K562 (cell line): Measurements from ENCODE around the gene KIF17. TPM values are rescaled to one million over a fixed set of nuclear protein-coding genes. Genes with fewer than 3 reads are reported as not detected.
A peak's percentile ranks its signal among the peaks of the same experiment; 100 is the strongest.

Experiments
- ATAC-seq: fragments of 200-7000 bp; cut with Tn5 transposase; 3 replicates; pipeline ENCODE4 v1.9.1; 2020; ENCODE audit warnings: moderate library complexity
- BruUV-seq: library from RNA; stranded (reverse); fragments of 400-500 nt; replicated peaks from 2 replicates; lab custom pipeline; 2021; lab: Mats Ljungman, UMichigan
- CTCF ChIA-PET: fragments of 300-600 bp; formaldehyde crosslinking; extraction: SDS; loops from one replicate; lab custom pipeline; 2021; ENCODE audit warnings: low intra/inter-chr PET ratio; lab: Yijun Ruan, JAX
- POLR2A ChIA-PET: fragments of 300-600, 350-650 bp; sonication (Branson Sonifier 250); formaldehyde crosslinking; extraction: SDS; loops from one replicate; lab custom pipeline; 2021; ENCODE audit warnings: antibody characterized with exemption, inconsistent platforms; lab: Yijun Ruan, JAX
- DNase-seq, 4 experiments: peaks; one replicate each; pipeline versions ENCODE4 v3.0.0 to v3.0.0-alpha.2; 2011 to 2018; ENCODE audit warnings: low spot score in 3 of 4, mixed read lengths in 3 of 4; ENCODE audit errors: extremely low read depth in 1 of 4
- FAIRE-seq: peaks from 2 replicates; lab custom pipeline; 2011; peaks lifted over from hg19 to GRCh38; lab: Jason Lieb, UNC
- H2AFZ ChIP-seq: 2 replicates; pipeline ENCODE4 v1.6.0; 2011; ENCODE audit warnings: low read depth, low read length, control low read depth, inconsistent platforms
- H3K27ac ChIP-seq: fragments of 200-600 bp; 3 replicates; pipeline ENCODE4 v1.8.0; 2011; ENCODE audit warnings: low read depth, mild to moderate bottlenecking, control low read depth, inconsistent platforms, low read length, moderate library complexity, mixed read lengths; ENCODE audit errors: extremely low read depth
- H3K27me3 ChIP-seq, 2 experiments: fragments of 300-600 bp in 1 of 2; 2 replicates in 1 of 2; 3 replicates in 1 of 2; pipeline versions ENCODE4 v1.6.0 to v1.8.0; 2011; ENCODE audit warnings: inconsistent platforms in 2 of 2, low read length in 2 of 2, mild to moderate bottlenecking in 1 of 2, mixed read lengths in 1 of 2, moderate library complexity in 1 of 2; ENCODE audit not compliant: control insufficient read depth in 2 of 2, insufficient read depth in 2 of 2
- H3K36me3 ChIP-seq: fragments of 300-600 bp; 3 replicates; pipeline ENCODE4 v1.8.0; 2011; ENCODE audit warnings: mild to moderate bottlenecking, low read length, inconsistent platforms; ENCODE audit not compliant: control insufficient read depth, insufficient read depth
- H3K4me1 ChIP-seq, 2 experiments: fragments of 200-600 bp in 1 of 2; replicated peaks in 1 of 2; 2 replicates in 1 of 2; 3 replicates in 1 of 2; pipeline versions ENCODE4 v1.5.1 to v1.8.0; 2011; ENCODE audit warnings: inconsistent platforms in 2 of 2, low read length in 2 of 2, mild to moderate bottlenecking in 1 of 2, mixed read lengths in 1 of 2, moderate library complexity in 1 of 2; ENCODE audit not compliant: control insufficient read depth in 2 of 2, insufficient read depth in 2 of 2
- H3K4me2 ChIP-seq: 2 replicates; pipeline ENCODE4 v1.6.1; 2011; ENCODE audit warnings: low read length, control low read depth, inconsistent platforms, mixed read lengths; ENCODE audit not compliant: insufficient read depth
- H3K4me3 ChIP-seq: fragments of 200-600 bp; sonication (generic), shearing (Covaris generic); 2 replicates; pipeline ENCODE4 v1.5.1; 2016; ENCODE audit warnings: control low read depth, inconsistent platforms
- H3K79me2 ChIP-seq: fragments of 200-600 bp; 3 replicates; pipeline ENCODE4 v1.8.0; 2011; ENCODE audit warnings: low read length, inconsistent platforms; ENCODE audit not compliant: control insufficient read depth, insufficient read depth
- H3K9ac ChIP-seq, 2 experiments: 2 replicates each; pipeline versions ENCODE4 v1.6.0 to v1.6.1; 2011; ENCODE audit warnings: low read depth in 2 of 2, low read length in 2 of 2, control low read depth in 1 of 2, inconsistent platforms in 1 of 2, mild to moderate bottlenecking in 1 of 2, mixed read lengths in 1 of 2; ENCODE audit not compliant: insufficient read depth in 1 of 2
- H3K9me1 ChIP-seq: one replicate; pipeline ENCODE4 v1.6.0; 2011; ENCODE audit warnings: inconsistent platforms, mild to moderate bottlenecking, low read length, moderate library complexity; ENCODE audit not compliant: control insufficient read depth, insufficient read depth
- H3K9me3 ChIP-seq: replicated peaks from 2 replicates; pipeline ENCODE4 v1.5.1; 2011; ENCODE audit warnings: low read depth, low read length, inconsistent platforms; ENCODE audit not compliant: control insufficient read depth, insufficient read depth
- H4K20me1 ChIP-seq: replicated peaks from 2 replicates; pipeline ENCODE4 v1.6.1; 2011; ENCODE audit warnings: low read length, inconsistent platforms, mixed read lengths; ENCODE audit not compliant: control insufficient read depth, insufficient read depth
- ELF1 ChIP-seq: fragments of 200-800 bp; sonication (Bioruptor generic); IDR thresholded peaks from 2 replicates; pipeline ENCODE4 v1.6.1; 2016; ENCODE audit warnings: missing genetic modification characterization, missing compliant biosample characterization
- FOXP1 ChIP-seq: sonication (generic); formaldehyde crosslinking; IDR thresholded peaks from 2 replicates; pipeline ENCODE4 v1.8.0; 2022; ENCODE audit warnings: mild to moderate bottlenecking, missing genetic modification reagents
- PCBP2 ChIP-seq: fragments of 200-400 bp; formaldehyde crosslinking; IDR thresholded peaks from 2 replicates; pipeline ENCODE4 v1.6.1; 2018; ENCODE audit warnings: low read length, low read depth, mild to moderate bottlenecking, moderate library complexity; ENCODE audit not compliant: poor library complexity, severe bottlenecking
- POLR3A ChIP-seq: IDR thresholded peaks from 2 replicates; pipeline ENCODE4 v1.6.1; 2011; ENCODE audit warnings: borderline replicate concordance, mild to moderate bottlenecking, moderate library complexity; ENCODE audit not compliant: insufficient read length, insufficient read depth; ENCODE audit errors: extremely low read depth
- RFX1 ChIP-seq: fragments of 450-650 bp; IDR thresholded peaks from 2 replicates; pipeline ENCODE4 v1.6.1; 2016; ENCODE audit warnings: mild to moderate bottlenecking, moderate library complexity
- TCF15 ChIP-seq: fragments of 250-450 bp; sonication (Bioruptor Pico); IDR thresholded peaks from 2 replicates; pipeline ENCODE4 v1.8.0; 2022; ENCODE audit warnings: moderate library complexity, mild to moderate bottlenecking, inconsistent platforms
- TRIM25 ChIP-seq: fragments of 450-650 bp; IDR thresholded peaks from 2 replicates; pipeline ENCODE4 v1.7.0; 2016; ENCODE audit warnings: borderline replicate concordance
- ZNF140 ChIP-seq: fragments of 250-450 bp; sonication (Bioruptor Pico); IDR thresholded peaks from 2 replicates; pipeline ENCODE4 v1.8.0; 2021; ENCODE audit warnings: moderate library complexity, mild to moderate bottlenecking, inconsistent platforms
- ZNF395 ChIP-seq: fragments of 200-800 bp; sonication (Bioruptor generic); IDR thresholded peaks from 2 replicates; pipeline ENCODE4 v1.6.1; 2017; ENCODE audit warnings: missing genetic modification characterization, missing compliant biosample characterization
- ZNF583 ChIP-seq: fragments of 250-450 bp; sonication (Bioruptor Pico); IDR thresholded peaks from 2 replicates; pipeline ENCODE4 v1.4.0; 2020
- ZNF644 ChIP-seq: fragments of 200-800 bp; sonication (Bioruptor generic); IDR thresholded peaks from 2 replicates; pipeline ENCODE4 v1.6.1; 2016; ENCODE audit warnings: low read depth, missing genetic modification characterization, missing compliant biosample characterization
- WGBS: fragments of 100-300 bp; shearing (Covaris generic); methylation state at CpG from one replicate; pipeline ENCODE4 v1.1.6; 2016; ENCODE audit warnings: low coverage, mixed read lengths; ENCODE audit not compliant: insufficient coverage; ENCODE audit errors: missing lambda C conversion rate; 5-methylcytosine and 5-hydroxymethylcytosine counted together
- in situ Hi-C: fragments of 300-500 bp; cut with MboI; formaldehyde crosslinking; loops from 4 replicates; pipeline ENCODE4 v1.15.0; 2018; ENCODE audit warnings: inconsistent platforms, mixed read lengths
- intact Hi-C: fragments of 100-400 bp; cut with micrococcal nuclease; formaldehyde crosslinking; loops from 2 replicates; pipeline ENCODE4 v1.14.2; 2022
- polyA plus RNA-seq, 8 experiments: library from polyadenylated mRNA; depleted of rRNA in 4 of 8; stranded (reverse) in 5 of 8; unstranded in 3 of 8; fragments of >200 nt; fragmentation: Nextera tagmentation in 2 of 8; fragmentation: Illumina TruSeq in 1 of 8; extraction: Ambion mirVana in 2 of 8; extraction: Trizol in 1 of 8; gene quantifications; 2 replicates each; pipeline versions ENCODE4 v1.2.1 to v1.2.3, GENCODE V29; 2011 to 2014; ENCODE audit warnings: inconsistent platforms in 1 of 8, missing spikeins in 1 of 8
- total RNA-seq, 7 experiments: library from RNA; depleted of rRNA in 6 of 7; stranded (reverse); fragments of >200 nt in 6 of 7; fragmentation: Illumina TruSeq in 2 of 7; extraction: Trizol in 2 of 7; gene quantifications; 2 replicates each; pipeline versions ENCODE4 v1.2.1 to v1.2.3, GENCODE V29; 2011 to 2021; ENCODE audit warnings: low replicate concordance in 1 of 7

KIF17 gene
- total and polyA plus RNA-seq, 9 of the 15 experiments (the other 6 are each of a cell fraction or from before 2014, with no cell fraction given) = 0.04 to 0.47 (median 0.18) TPM; not detected in 5

GRCh38 chr1:20700636-20701215 is 17.1 kb downstream of the KIF17 start (continued):
- no peak for TF ChIP-seq TCF15 (CRISPR knock-in tag)
- TF ChIP-seq ZNF644 (tag) = no peak
- TF ChIP-seq, all 486 proteins: peak for 0

- in situ Hi-C loops = loop anchor here (5.0 kb wide), 1 partner anchor 508 kb away; no protein-coding TSS in a partner anchor
- ATAC-seq = no peak
Measured at GRCh38 chr1:20699558-20699957, 18.2 kb downstream of the KIF17 start.

More at GRCh38 chr1:20699558-20699957, 18.2 kb downstream of the KIF17 start:
- ChIA-PET CTCF (no interaction called here), POLR2A (interaction anchor here (0.6 to 1.2 kb wide), 4 partner anchors 13 to 101 kb away, joined by 3 to 4 read pairs (median 3); no protein-coding TSS in a partner anchor)
- 59% methylated on average over 9 of the region's 9 CpGs for WGBS
- H3K36me3 ChIP-seq = no peaks in the 10 kb centered on the region
- no peak overlapping the region for H3K4me3 ChIP-seq
- intact Hi-C loops = loop anchor here (5.0 to 10.0 kb wide), 2 partner anchors 195 to 288 kb away; no protein-coding TSS in a partner anchor
- H3K4me1 ChIP-seq = peaks cover 3 to 30% of the 10 kb centered on the region in 2 experiments; a peak in 3 of 5 replicates
- TF ChIP-seq POLR3A (no peak), TRIM25 (no peak), PCBP2 (no peak), ELF1 (tag) (no peak), ZNF395 (no peak), ZNF140 (CRISPR knock-in tag) (no peak), FOXP1 (no peak), RFX1 (no peak), ZNF583 (CRISPR knock-in tag) (no peak)
- TF ChIP-seq, all 486 proteins: peak for 0
- FAIRE-seq (no peak), DNase-seq (no peak)
- peaks cover 4 to 19% of the 10 kb centered on the region in 2 experiments; a peak in 4 of 5 replicates for H3K27me3 ChIP-seq
- no peaks in the 10 kb centered on the region for H3K79me2 ChIP-seq
- H3K4me2 ChIP-seq = no peak overlapping the region
- peak overlapping the region in 1 of 2 experiments; percentile 55; a peak in 2 of 4 replicates for H3K9ac ChIP-seq
- no peak overlapping the region for H3K27ac ChIP-seq
- no TSS peak for BruUV-seq
- H3K9me1 ChIP-seq = no peaks in the 10 kb centered on the region
- H4K20me1 ChIP-seq = no peaks in the 10 kb centered on the region
- no peaks in the 10 kb centered on the region for H3K9me3 ChIP-seq
- H2AFZ ChIP-seq = no peak overlapping the region
